A549 (cell line): ENCODE measurements around the gene LSM8. TPM values are rescaled to one million over a fixed set of nuclear protein-coding genes. Genes with fewer than 3 reads are reported as not detected.

Experiments
- ATAC-seq, 2 experiments: fragments of 200-7000 bp in 1 of 2; fragments of >200 bp in 1 of 2; cut with Nextera tagmentation in 1 of 2; cut with Tn5 transposase in 1 of 2; 3 replicates each; pipeline versions ENCODE4 v1.8.0 to v1.9.1; 2018 to 2020; ENCODE audit warnings: mild to moderate bottlenecking in 1 of 2, moderate library complexity in 1 of 2
- CTCF ChIA-PET: fragments of 300-600 bp; sonication (Branson Sonifier 250); formaldehyde crosslinking; extraction: SDS; loops from one replicate; lab custom pipeline; 2021; ENCODE audit warnings: antibody characterized with exemption, inconsistent platforms; lab: Yijun Ruan, JAX
- POLR2A ChIA-PET: fragments of 350-600 bp; formaldehyde crosslinking; extraction: SDS; loops from one replicate; lab custom pipeline; 2021; ENCODE audit warnings: antibody characterized with exemption, inconsistent platforms; lab: Yijun Ruan, JAX
- DNase-seq, 2 experiments: peaks; one replicate each; pipeline versions ENCODE4 v3.0.0 to v3.0.0-alpha.2; 2011 to 2016; ENCODE audit warnings: low read depth in 1 of 2, low spot score in 1 of 2
- FAIRE-seq: peaks from 2 replicates; lab custom pipeline; 2011; peaks lifted over from hg19 to GRCh38; lab: Jason Lieb, UNC
- H3K27ac ChIP-seq, 2 experiments: fragments of >200 bp; sonication (Bioruptor Twin); formaldehyde crosslinking; 3 replicates each; pipeline ENCODE4 v1.5.1; 2016 to 2017
- H3K4me1 ChIP-seq: fragments of >200 bp; sonication (Bioruptor Twin); formaldehyde crosslinking; 3 replicates; pipeline ENCODE4 v1.6.1; 2016
- H3K4me2 ChIP-seq: fragments of >200 bp; sonication (Bioruptor Twin); formaldehyde crosslinking; 3 replicates; pipeline ENCODE4 v1.6.1; 2016
- H3K4me3 ChIP-seq: fragments of >200 bp; sonication (Bioruptor Twin); formaldehyde crosslinking; 3 replicates; pipeline ENCODE4 v1.5.1; 2016
- H3K9me3 ChIP-seq: fragments of >200 bp; sonication (Bioruptor Twin); formaldehyde crosslinking; 3 replicates; pipeline ENCODE4 v1.6.1; 2016
- CEBPB ChIP-seq, 2 experiments: fragments of >200 bp in 1 of 2; sonication (Bioruptor Twin) in 1 of 2; formaldehyde crosslinking in 1 of 2; IDR thresholded peaks; 2 replicates each; pipeline ENCODE4 v1.6.1; 2012 to 2016
- ELK1 ChIP-seq: fragments of 150-350 bp; IDR thresholded peaks from 2 replicates; pipeline ENCODE4 v1.6.1; 2014; ENCODE audit warnings: low read depth, mild to moderate bottlenecking, low read length
- EP300 ChIP-seq, 2 experiments: fragments of >200 bp; sonication (Bioruptor Twin); formaldehyde crosslinking; IDR thresholded peaks; 2 replicates in 1 of 2; 3 replicates in 1 of 2; pipeline ENCODE4 v1.6.1; 2016 to 2017
- FOSB ChIP-seq: fragments of 250-450 bp; sonication (Bioruptor Pico); IDR thresholded peaks from 2 replicates; pipeline ENCODE4 v1.5.0; 2020; ENCODE audit warnings: mild to moderate bottlenecking, moderate library complexity
- FOSL2 ChIP-seq, 2 experiments: fragments of 450-650 bp in 1 of 2; fragments of >200 bp in 1 of 2; sonication (Bioruptor Twin) in 1 of 2; formaldehyde crosslinking; IDR thresholded peaks; 2 replicates each; pipeline versions ENCODE4 v1.5.0 to v1.6.1; 2016 to 2020; ENCODE audit warnings: mild to moderate bottlenecking in 1 of 2, moderate library complexity in 1 of 2
- HDAC2 ChIP-seq: fragments of 200-600 bp; sonication (generic); IDR thresholded peaks from 2 replicates; pipeline ENCODE4 v1.6.1; 2016
- HEYL ChIP-seq: fragments of 250-450 bp; sonication (Bioruptor Pico); IDR thresholded peaks from 2 replicates; pipeline ENCODE4 v1.8.0; 2021; ENCODE audit warnings: mild to moderate bottlenecking, moderate library complexity
- HMGXB4 ChIP-seq: fragments of 250-450 bp; sonication (Bioruptor Pico); IDR thresholded peaks from 2 replicates; pipeline ENCODE4 v1.5.0; 2021; ENCODE audit warnings: mild to moderate bottlenecking, moderate library complexity, borderline replicate concordance
- HOXB13 ChIP-seq: fragments of 250-450 bp; sonication (Bioruptor Pico); IDR thresholded peaks from 2 replicates; pipeline ENCODE4 v1.5.0; 2020; ENCODE audit warnings: low read depth, mild to moderate bottlenecking, moderate library complexity
- KDM5A ChIP-seq: fragments of 200-600 bp; sonication (generic); IDR thresholded peaks from 2 replicates; pipeline ENCODE4 v1.6.1; 2016; ENCODE audit warnings: antibody characterized with exemption, mild to moderate bottlenecking
- MAFK ChIP-seq: fragments of 450-650 bp; IDR thresholded peaks from 2 replicates; pipeline ENCODE4 v1.6.1; 2014; ENCODE audit not compliant: partially characterized antibody
- MAZ ChIP-seq: fragments of 150-350 bp; IDR thresholded peaks from 2 replicates; pipeline ENCODE4 v1.6.1; 2014; ENCODE audit warnings: antibody characterized with exemption, low read depth, low read length, borderline replicate concordance
- NFE2L2 ChIP-seq: fragments of 150-350 bp; conservative IDR thresholded peaks from 2 replicates; pipeline ENCODE4 v1.6.1; 2014; ENCODE audit warnings: low read length
- PHF8 ChIP-seq: fragments of 200-600 bp; sonication (generic); IDR thresholded peaks from 2 replicates; pipeline ENCODE4 v1.6.1; 2016; ENCODE audit warnings: low read depth, mild to moderate bottlenecking, antibody characterized with exemption, moderate library complexity, borderline replicate concordance
- POLR2A ChIP-seq: IDR thresholded peaks from 2 replicates; pipeline ENCODE4 v1.6.1; 2012; ENCODE audit warnings: mild to moderate bottlenecking, low read length
- RFX5 ChIP-seq: fragments of 450-650 bp; IDR thresholded peaks from 2 replicates; pipeline ENCODE4 v1.7.1; 2014; ENCODE audit warnings: antibody characterized with exemption, mild to moderate bottlenecking, moderate library complexity
- TFCP2L1 ChIP-seq: fragments of 250-450 bp; sonication (Bioruptor Pico); IDR thresholded peaks from 2 replicates; pipeline ENCODE4 v1.5.0; 2021; ENCODE audit warnings: mild to moderate bottlenecking
- TP53 ChIP-seq: fragments of 250-450 bp; sonication (Bioruptor Pico); IDR thresholded peaks from 2 replicates; pipeline ENCODE4 v1.5.0; 2021; ENCODE audit warnings: mild to moderate bottlenecking, moderate library complexity
- WGBS: methylation state at CpG from one replicate; pipeline ENCODE4 v1.1.6; 2017; ENCODE audit errors: missing lambda C conversion rate; 5-methylcytosine and 5-hydroxymethylcytosine counted together
- polyA plus RNA-seq, 4 experiments: library from polyadenylated mRNA; depleted of rRNA in 3 of 4; stranded (reverse); fragments of >200 nt; fragmentation: RNase III in 1 of 4; extraction: RNeasy Plus Mini Kit Qiagen cat#74134 plus additional on column Dnase treatment in 1 of 4; gene quantifications; 2 replicates in 3 of 4; 3 replicates in 1 of 4; pipeline ENCODE4 v1.2.3, GENCODE V29; 2011 to 2017

The LSM8 gene
- polyA plus RNA-seq, 2 of the 4 experiments (the other 2 are of a cell fraction) = 63.6 to 142 TPM

GRCh38 chr7:118182593-118183427 lies 1.2 kb upstream of the LSM8 start:
- Histone ChIP-seq H3K4me2 (peak overlapping the region; percentile 81), H3K4me3 (peak overlapping the region; percentile 66), H3K27ac (peak overlapping the region; percentile 87 to 96), H3K4me1 (peaks cover 21% of the 10 kb centered on the region; the same call in 2 of the 3 replicates), H3K9me3 (no peaks in the 10 kb centered on the region)
- peak; percentile 95 for TF ChIP-seq MAFK
- TF ChIP-seq MAZ = no peak
- TF ChIP-seq KDM5A = no peak
- TF ChIP-seq PHF8 = no peak
- no peak for TF ChIP-seq RFX5
- no peak for TF ChIP-seq HOXB13 (CRISPR knock-in tag)
- TF ChIP-seq TP53 (CRISPR knock-in tag) = no peak
- WGBS = 55% methylated on average over 13 of the region's 13 CpGs
- ChIA-PET CTCF (interaction anchor here (0.9 kb wide), 1 partner anchor 12 kb away, joined by 3 read pairs; no protein-coding TSS in a partner anchor), POLR2A (no interaction called here)
- ATAC-seq = no peak
- FAIRE-seq = no peak
- peak in 1 of 2 experiments; percentile 6 for DNase-seq

- ChIA-PET CTCF (no interaction called here), POLR2A (no interaction called here)
- FAIRE-seq (no peak), ATAC-seq (peak; percentile 25 to 45; a peak in 4 of 6 replicates), DNase-seq (no peak)
- WGBS = 0% methylated on average over 15 of the region's 15 CpGs
- TF ChIP-seq POLR2A = no peak
- TF ChIP-seq KDM5A = no peak
- TF ChIP-seq CEBPB (IDR thresholded peaks at IDR 0.05) = no peak
- 0 out of 2 replicates have a peak, but pooled peaks have one; percentile 58 for TF ChIP-seq FOSB (CRISPR knock-in tag)
- TF ChIP-seq PHF8 = no peak; the same call in 1 of the 2 replicates
- no peak for TF ChIP-seq HDAC2
- TF ChIP-seq TP53 (CRISPR knock-in tag) = peak; percentile 16; the same call in 1 of the 2 replicates
- 0 out of 2 replicates have a peak, but pooled peaks have one; percentile 26 for TF ChIP-seq HMGXB4 (CRISPR knock-in tag)
- TF ChIP-seq EP300 (IDR thresholded peaks at IDR 0.05) = no peak
- no peak for TF ChIP-seq TFCP2L1
- no peak for TF ChIP-seq HEYL (CRISPR knock-in tag)
- Histone ChIP-seq H3K9me3 (no peaks in the 10 kb centered on the region), H3K4me2 (peak overlapping the region; percentile 81), H3K4me3 (peak overlapping the region; percentile 66), H3K27ac (peak overlapping the region; percentile 87 to 96), H3K4me1 (peaks cover 21% of the 10 kb centered on the region; the same call in 2 of the 3 replicates)
Observed at GRCh38 chr7:118183428-118183785, 557 bp upstream of the LSM8 start.

GRCh38 chr7:118184565-118184940 lies 589 bp downstream of the LSM8 start:
- Histone ChIP-seq H3K4me3 (peak overlapping the region; percentile 66), H3K9me3 (no peaks in the 10 kb centered on the region), H3K27ac (peak overlapping the region; percentile 87 to 96)
- 0 out of 6 replicates have a peak, but pooled peaks of 1 of the 2 experiments have one; percentile 14 for ATAC-seq
- WGBS = 5% methylated on average over 10 of the region's 10 CpGs
- CTCF ChIA-PET = interaction anchor here (1.6 kb wide), 1 partner anchor 11 kb away, joined by 8 read pairs; no protein-coding TSS in a partner anchor
- TF ChIP-seq HEYL (CRISPR knock-in tag) (no peak), FOSL2 (IDR thresholded peaks at IDR 0.05) (no peak), FOSL2 (CRISPR knock-in tag; IDR thresholded peaks at IDR 0.05) (no peak), NFE2L2 (no peak), TP53 (CRISPR knock-in tag) (no peak), ELK1 (no peak), POLR2A (no peak)
- TF ChIP-seq, all 56 proteins: peak for 0
- FAIRE-seq (no peak), DNase-seq (peak in 1 of 2 experiments; percentile 9)
- Histone ChIP-seq H3K4me2 (peak overlapping the region; percentile 95), H3K4me1 (peaks cover 21% of the 10 kb centered on the region; the same call in 2 of the 3 replicates)
- POLR2A ChIA-PET = interaction anchor here (0.6 kb wide), 2 partner anchors 13 to 1040 kb away, joined by 3 read pairs; no protein-coding TSS in a partner anchor
